A673 (cell line): ENCODE results near the gene CAMK1. TPM values are rescaled to one million over a fixed set of nuclear protein-coding genes. Genes with fewer than 3 reads are reported as not detected.

Source experiments
- BruUV-seq: library from RNA; stranded (reverse); fragments of 400-500 nt; replicated peaks from 2 replicates; lab custom pipeline; 2021; lab: Mats Ljungman, UMichigan
- CTCF ChIA-PET: fragments of 300-600 bp; sonication (Branson Sonifier 250); formaldehyde crosslinking; loops from one replicate; lab custom pipeline; 2022; ENCODE audit warnings: antibody characterized with exemption; lab: Charles Lee
- POLR2A ChIA-PET: fragments of 300-600 bp; sonication (Branson Sonifier 250); formaldehyde crosslinking; loops from one replicate; lab custom pipeline; 2022; ENCODE audit warnings: antibody characterized with exemption; ENCODE audit not compliant: low non-redundant PET; lab: Charles Lee
- DNase-seq: peaks from one replicate; pipeline ENCODE4 v3.0.0-alpha.2; 2015; ENCODE audit warnings: low spot score
- H3K27ac ChIP-seq: fragments of 200-600 bp; sonication (generic); 2 replicates; pipeline ENCODE4 v1.5.1; 2016; ENCODE audit warnings: mixed run types, low read depth, mild to moderate bottlenecking, mixed read lengths, antibody characterized with exemption, low read length; ENCODE audit not compliant: poor library complexity, severe bottlenecking
- H3K27me3 ChIP-seq: fragments of 200-600 bp; sonication (generic); replicated peaks from 2 replicates; pipeline ENCODE4 v1.6.1; 2017; ENCODE audit warnings: mixed run types, low read depth, mild to moderate bottlenecking, mixed read lengths, antibody characterized with exemption, low read length; ENCODE audit not compliant: insufficient read depth, poor library complexity
- H3K36me3 ChIP-seq: fragments of 200-600 bp; sonication (generic); 2 replicates; pipeline ENCODE4 v1.6.1; 2016; ENCODE audit warnings: mixed run types, mild to moderate bottlenecking, mixed read lengths, antibody characterized with exemption, low read length; ENCODE audit not compliant: insufficient read depth, poor library complexity, severe bottlenecking
- H3K4me1 ChIP-seq: fragments of 200-600 bp; sonication (generic); 2 replicates; pipeline ENCODE4 v1.6.1; 2017; ENCODE audit warnings: mixed run types, mild to moderate bottlenecking, mixed read lengths, antibody characterized with exemption, low read length; ENCODE audit not compliant: insufficient read depth, poor library complexity, severe bottlenecking
- H3K4me3 ChIP-seq: fragments of 200-600 bp; sonication (generic); 2 replicates; pipeline ENCODE4 v1.5.1; 2016; ENCODE audit warnings: low read depth, mixed run types, mild to moderate bottlenecking, mixed read lengths, low read length; ENCODE audit not compliant: poor library complexity, severe bottlenecking
- H3K9me3 ChIP-seq: fragments of 200-600 bp; sonication (generic); 2 replicates; pipeline ENCODE4 v1.6.1; 2016; ENCODE audit warnings: mixed run types, low read depth, mild to moderate bottlenecking, mixed read lengths, antibody characterized with exemption, low read length; ENCODE audit not compliant: poor library complexity, severe bottlenecking
- EZH2 ChIP-seq: fragments of 200-600 bp; sonication (generic); IDR thresholded peaks from 2 replicates; pipeline ENCODE4 v1.6.1; 2017; ENCODE audit warnings: borderline replicate concordance, low read depth, mild to moderate bottlenecking, mixed read lengths, antibody characterized with exemption, low read length; ENCODE audit not compliant: poor library complexity, severe bottlenecking
- intact Hi-C: fragments of 100-400 bp; cut with micrococcal nuclease; formaldehyde crosslinking; loops from one replicate; pipeline ENCODE4 v1.10.0; 2022; ENCODE audit not compliant: unreplicated experiment
- total RNA-seq: library from RNA; stranded (reverse); gene quantifications from 2 replicates; pipeline ENCODE4 v1.2.3, GENCODE V29; 2021
- TF ChIP-seq, protein P1 (sequence below): fragments of 300-800, 200-600 bp; sonication (generic); conservative IDR thresholded peaks from 2 replicates; pipeline ENCODE4 v1.5.1; 2017; ENCODE audit warnings: low read depth, mild to moderate bottlenecking, antibody characterized with exemption, low read length, moderate library complexity, mixed read lengths

CAMK1 gene
- total RNA-seq, 1 experiment from 2014 or later, result 26.7 TPM

DNA sequence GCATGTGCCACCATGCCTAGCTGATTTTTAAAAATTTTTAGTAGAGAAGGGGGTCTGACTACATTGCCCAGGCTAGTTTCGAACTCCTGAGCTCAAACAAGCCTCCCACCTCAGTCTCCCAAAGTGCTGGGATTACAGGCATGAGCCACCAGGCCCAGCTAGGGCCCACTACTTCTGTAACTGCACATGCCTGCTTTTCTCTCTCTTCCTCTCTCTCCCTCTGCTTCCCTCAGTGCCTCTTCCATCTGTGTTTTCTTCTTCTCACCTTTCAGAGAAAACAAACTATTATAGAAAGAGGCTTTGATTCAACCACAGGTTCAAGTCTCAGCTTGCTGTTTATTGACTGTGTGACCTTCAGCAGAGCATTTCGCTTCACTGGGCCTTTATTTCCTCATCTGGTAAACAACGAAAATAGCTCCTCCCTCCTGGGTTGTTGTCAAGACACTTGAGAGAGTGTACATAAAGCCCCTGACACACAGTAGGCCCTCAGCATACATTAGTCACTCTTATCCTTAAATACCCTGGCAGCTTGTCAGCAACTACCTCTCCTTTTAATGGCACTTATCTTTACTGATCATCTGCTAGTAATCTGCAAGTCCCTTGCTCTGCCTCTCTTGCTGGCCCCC lies 12.3 kb upstream of the CAMK1 start:
- Histone ChIP-seq H3K36me3 (peaks cover 28% of the 10 kb centered on the region), H3K27me3 (no peaks in the 10 kb centered on the region), H3K27ac (no peak overlapping the region), H3K4me3 (no peak overlapping the region), H3K4me1 (no peaks in the 10 kb centered on the region), H3K9me3 (no peaks in the 10 kb centered on the region)
- no TSS peak for BruUV-seq
- intact Hi-C loops, result no loop called here
- TF ChIP-seq, protein P1, sequence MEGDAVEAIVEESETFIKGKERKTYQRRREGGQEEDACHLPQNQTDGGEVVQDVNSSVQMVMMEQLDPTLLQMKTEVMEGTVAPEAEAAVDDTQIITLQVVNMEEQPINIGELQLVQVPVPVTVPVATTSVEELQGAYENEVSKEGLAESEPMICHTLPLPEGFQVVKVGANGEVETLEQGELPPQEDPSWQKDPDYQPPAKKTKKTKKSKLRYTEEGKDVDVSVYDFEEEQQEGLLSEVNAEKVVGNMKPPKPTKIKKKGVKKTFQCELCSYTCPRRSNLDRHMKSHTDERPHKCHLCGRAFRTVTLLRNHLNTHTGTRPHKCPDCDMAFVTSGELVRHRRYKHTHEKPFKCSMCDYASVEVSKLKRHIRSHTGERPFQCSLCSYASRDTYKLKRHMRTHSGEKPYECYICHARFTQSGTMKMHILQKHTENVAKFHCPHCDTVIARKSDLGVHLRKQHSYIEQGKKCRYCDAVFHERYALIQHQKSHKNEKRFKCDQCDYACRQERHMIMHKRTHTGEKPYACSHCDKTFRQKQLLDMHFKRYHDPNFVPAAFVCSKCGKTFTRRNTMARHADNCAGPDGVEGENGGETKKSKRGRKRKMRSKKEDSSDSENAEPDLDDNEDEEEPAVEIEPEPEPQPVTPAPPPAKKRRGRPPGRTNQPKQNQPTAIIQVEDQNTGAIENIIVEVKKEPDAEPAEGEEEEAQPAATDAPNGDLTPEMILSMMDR, result no peak
- TF ChIP-seq EZH2, result no peak
- no peak for DNase-seq
- ChIA-PET CTCF (no interaction called here), POLR2A (no interaction called here)

DNA sequence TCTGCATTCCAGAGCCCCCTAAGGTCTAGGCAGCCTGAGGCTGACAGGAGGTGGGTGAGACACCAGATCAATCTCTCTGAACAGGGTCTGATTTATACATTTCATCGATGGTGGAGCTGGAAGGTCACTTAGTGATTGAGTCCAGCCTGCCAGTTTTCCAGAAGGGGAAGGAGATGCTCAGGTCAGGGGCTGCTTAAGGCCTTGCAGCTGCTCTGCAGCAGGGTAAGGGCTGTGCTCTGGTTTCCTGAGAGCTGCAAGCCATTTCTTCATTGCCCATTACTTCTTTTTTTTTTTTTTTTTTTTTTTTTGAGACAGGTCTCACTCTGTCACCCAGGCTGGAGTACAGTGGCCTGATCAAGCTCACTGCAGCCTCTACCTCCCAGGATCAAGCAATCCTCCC lies 11.8 kb upstream of the CAMK1 start:
- H3K27ac ChIP-seq, result no peak overlapping the region
- H3K36me3 ChIP-seq, result peaks cover 26% of the 10 kb centered on the region
- DNase-seq, result no peak
- BruUV-seq, result no TSS peak
- no peaks in the 10 kb centered on the region for H3K4me1 ChIP-seq
- no peak for TF ChIP-seq EZH2
- TF ChIP-seq, protein P1, result no peak
- intact Hi-C loops, result no loop called here
- H3K27me3 ChIP-seq, result no peaks in the 10 kb centered on the region
- no peak overlapping the region for H3K4me3 ChIP-seq
- ChIA-PET POLR2A (no interaction called here), CTCF (no interaction called here)
- H3K9me3 ChIP-seq, result no peaks in the 10 kb centered on the region

DNA sequence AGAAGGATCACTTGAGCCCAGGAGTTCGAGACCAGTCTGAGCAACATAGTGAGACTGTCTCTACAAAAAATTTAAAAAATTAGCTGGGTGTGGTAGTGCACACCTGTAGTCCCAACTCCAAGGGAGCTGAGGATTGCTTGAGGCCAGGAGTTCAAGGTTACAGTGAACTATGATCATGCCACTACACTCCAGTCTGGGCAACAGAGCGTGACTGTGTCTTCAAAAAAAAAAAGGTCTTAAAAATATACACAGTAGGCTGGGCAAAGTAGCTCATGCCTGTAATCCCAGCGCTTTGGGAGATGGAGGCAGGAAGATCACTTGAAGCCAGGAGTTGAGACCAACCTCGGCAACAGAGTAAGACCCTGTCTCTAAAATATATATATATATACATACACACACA lies 11.2 kb upstream of the CAMK1 start:
- ChIA-PET CTCF (no interaction called here), POLR2A (no interaction called here)
- no TSS peak for BruUV-seq
- Histone ChIP-seq H3K36me3 (peaks cover 21% of the 10 kb centered on the region), H3K4me1 (no peaks in the 10 kb centered on the region), H3K27ac (no peak overlapping the region), H3K9me3 (no peaks in the 10 kb centered on the region), H3K4me3 (no peak overlapping the region), H3K27me3 (no peaks in the 10 kb centered on the region)
- TF ChIP-seq, protein P1, result no peak
- no peak for TF ChIP-seq EZH2
- intact Hi-C loops, result no loop called here
- DNase-seq, result no peak
